B cell (primary cell): ENCODE data around the gene CD44.

Source experiments
- CTCF ChIP-seq: fragments of 200-600 bp; IDR thresholded peaks from one replicate; pipeline ENCODE4 v1.8.0; 2022; ENCODE audit warnings: antibody characterized with exemption, mild to moderate bottlenecking
- EZH2 ChIP-seq: IDR thresholded peaks from 2 replicates; pipeline ENCODE4 v1.6.1; 2012; ENCODE audit warnings: borderline replicate concordance, low read depth, mild to moderate bottlenecking, moderate library complexity, low read length; ENCODE audit not compliant: insufficient read depth, poor library complexity, severe bottlenecking

GRCh38 chr11:35112056-35112845, 26.7 kb upstream of the CD44 start:
- no peak for TF ChIP-seq CTCF
- TF ChIP-seq EZH2: no peak
